Trophoblast cell (in vitro differentiated cells and primary cell): ENCODE results near the gene DNAH14.
A peak's percentile ranks its signal among the peaks of the same experiment; 100 is the strongest.
"Not testable (repeated sequence)": the region's sequence is repeated elsewhere in the genome, so short reads cannot be mapped to it uniquely, and the experiment has no call there.

ENCODE experiments used
- DNase-seq, 2 donors: peaks; one replicate each; pipeline ENCODE4 v3.0.0-alpha.2; 2016
- H2AFZ ChIP-seq: 2 replicates; pipeline ENCODE4 v1.6.1; 2013; ENCODE audit warnings: low read length, moderate library complexity, mild to moderate bottlenecking; ENCODE audit not compliant: insufficient read depth, poor library complexity
- H2AK5ac ChIP-seq: 2 replicates; pipeline ENCODE4 v1.6.1; 2013; ENCODE audit warnings: mild to moderate bottlenecking, low read length
- H2BK120ac ChIP-seq: 2 replicates; pipeline ENCODE4 v1.6.1; 2013; ENCODE audit warnings: low read length, mild to moderate bottlenecking, moderate library complexity; ENCODE audit not compliant: insufficient read depth, poor library complexity
- H2BK12ac ChIP-seq: 2 replicates; pipeline ENCODE4 v1.6.1; 2013; ENCODE audit warnings: mild to moderate bottlenecking, low read length, moderate library complexity
- H2BK5ac ChIP-seq: 2 replicates; pipeline ENCODE4 v1.6.1; 2013; ENCODE audit warnings: low read length, low read depth, moderate library complexity, mild to moderate bottlenecking; ENCODE audit not compliant: poor library complexity
- H3K14ac ChIP-seq: 2 replicates; pipeline ENCODE4 v1.6.1; 2013; ENCODE audit warnings: mild to moderate bottlenecking, low read length
- H3K18ac ChIP-seq: 2 replicates; pipeline ENCODE4 v1.6.1; 2013; ENCODE audit warnings: mild to moderate bottlenecking, low read length
- H3K23ac ChIP-seq: 2 replicates; pipeline ENCODE4 v1.6.1; 2013; ENCODE audit warnings: low read length
- H3K27ac ChIP-seq: 2 replicates; pipeline ENCODE4 v1.5.1; 2013; ENCODE audit warnings: low read depth, mild to moderate bottlenecking, inconsistent platforms, low read length, moderate library complexity
- H3K27me3 ChIP-seq: 2 replicates; pipeline ENCODE4 v1.6.1; 2013; ENCODE audit warnings: inconsistent platforms, mild to moderate bottlenecking, low read length, moderate library complexity; ENCODE audit not compliant: insufficient read depth
- H3K36me3 ChIP-seq, 2 experiments: 1 replicate in 1 of 2; 2 replicates in 1 of 2; pipeline ENCODE4 v1.6.1; 2013; ENCODE audit warnings: low read length in 2 of 2, mild to moderate bottlenecking in 2 of 2, moderate library complexity in 1 of 2; ENCODE audit not compliant: insufficient read depth in 2 of 2, control insufficient read depth in 1 of 2
- H3K4ac ChIP-seq: 2 replicates; pipeline ENCODE4 v1.6.1; 2013; ENCODE audit warnings: low read depth, mild to moderate bottlenecking, low read length, moderate library complexity
- H3K4me1 ChIP-seq, 2 experiments: 1 replicate in 1 of 2; 2 replicates in 1 of 2; pipeline ENCODE4 v1.6.1; 2013; ENCODE audit warnings: low read length in 2 of 2, mild to moderate bottlenecking in 2 of 2, moderate library complexity in 1 of 2; ENCODE audit not compliant: insufficient read depth in 2 of 2, control insufficient read depth in 1 of 2
- H3K4me2 ChIP-seq: 2 replicates; pipeline ENCODE4 v1.6.1; 2013; ENCODE audit warnings: inconsistent platforms, mild to moderate bottlenecking, low read length, moderate library complexity
- H3K4me3 ChIP-seq: 2 replicates; pipeline ENCODE4 v1.5.1; 2013; ENCODE audit warnings: mild to moderate bottlenecking, low read depth, low read length, inconsistent platforms
- H3K79me1 ChIP-seq: one replicate; pipeline ENCODE4 v1.6.1; 2013; ENCODE audit warnings: low read length
- H3K79me2 ChIP-seq: 2 replicates; pipeline ENCODE4 v1.6.1; 2013; ENCODE audit warnings: low read length, mild to moderate bottlenecking; ENCODE audit not compliant: control insufficient read depth, insufficient read depth, poor library complexity
- H3K9ac ChIP-seq: 2 replicates; pipeline ENCODE4 v1.6.1; 2013; ENCODE audit warnings: mild to moderate bottlenecking, low read length
- H3K9me3 ChIP-seq: 2 replicates; pipeline ENCODE4 v1.6.1; 2013; ENCODE audit warnings: low read depth, mild to moderate bottlenecking, control low read depth, inconsistent platforms, low read length; ENCODE audit not compliant: insufficient read depth
- H4K12ac ChIP-seq: 2 replicates; pipeline ENCODE4 v1.6.1; 2013; ENCODE audit warnings: low read depth, mild to moderate bottlenecking, low read length, moderate library complexity
- H4K8ac ChIP-seq: 2 replicates; pipeline ENCODE4 v1.6.1; 2013; ENCODE audit warnings: low read depth, mild to moderate bottlenecking, low read length, moderate library complexity
- H4K91ac ChIP-seq: one replicate; pipeline ENCODE4 v1.6.1; 2013; ENCODE audit warnings: low read depth, mild to moderate bottlenecking, low read length, moderate library complexity
- WGBS: extraction: QIAGEN DNeasy Blood & Tissue Kit; methylation state at CpG from one replicate; pipeline ENCODE4 v1.1.7; 2013; ENCODE audit warnings: missing lambda C conversion rate; ENCODE audit not compliant: insufficient read length, insufficient coverage; ENCODE audit errors: extremely low coverage; 5-methylcytosine and 5-hydroxymethylcytosine counted together

DNAH14 gene

GRCh38 chr1:224921354-224921753 is 8.1 kb upstream of the DNAH14 start:
- Histone ChIP-seq H3K27ac (no peak overlapping the region), H4K12ac (no peak overlapping the region), H4K8ac (no peak overlapping the region), H2BK12ac (no peak overlapping the region), H4K91ac (no peak overlapping the region), H3K4ac (no peak overlapping the region), H2AK5ac (no peak overlapping the region), H3K4me2 (no peak overlapping the region), H2BK5ac (no peak overlapping the region), H3K27me3 (no peaks in the 10 kb centered on the region), H3K36me3 (no peaks in the 10 kb centered on the region), H3K4me1 (peaks cover 0 to 5% of the 10 kb centered on the region in 2 experiments), H3K79me1 (peaks cover 3% of the 10 kb centered on the region), H3K14ac (no peak overlapping the region), H3K18ac (no peak overlapping the region), H3K9ac (no peak overlapping the region), H3K4me3 (no peak overlapping the region), H2AFZ (no peak overlapping the region), H3K23ac (no peak overlapping the region), H3K79me2 (no peaks in the 10 kb centered on the region), H2BK120ac (no peak overlapping the region), H3K9me3 (no peaks in the 10 kb centered on the region)
- DNase-seq: peak in 1 of 2 donors; percentile 53
- WGBS: no CpG with 5 or more reads among the region's 3 CpGs

- peak overlapping the region; percentile 1 for H2BK12ac ChIP-seq
- peak overlapping the region; percentile 6 for H4K12ac ChIP-seq
- no peak overlapping the region for H3K23ac ChIP-seq
- H3K18ac ChIP-seq: no peak overlapping the region
- no peaks in the 10 kb centered on the region for H3K36me3 ChIP-seq
- H3K9ac ChIP-seq: no peak overlapping the region
- no peak overlapping the region for H3K4ac ChIP-seq
- H3K4me3 ChIP-seq: no peak overlapping the region
- H2AK5ac ChIP-seq: no peak overlapping the region
- no CpG with 5 or more reads among the region's 5 CpGs for WGBS
- peak; percentile 7 to 73 for DNase-seq
- no peaks in the 10 kb centered on the region for H3K79me2 ChIP-seq
- no peak overlapping the region for H2AFZ ChIP-seq
- no peaks in the 10 kb centered on the region for H3K9me3 ChIP-seq
- H3K14ac ChIP-seq: peak overlapping the region; percentile 78
- no peak overlapping the region for H2BK5ac ChIP-seq
- peaks cover 3% of the 10 kb centered on the region for H3K79me1 ChIP-seq
- H2BK120ac ChIP-seq: peak overlapping the region; percentile 47
- no peak overlapping the region for H3K27ac ChIP-seq
- H3K27me3 ChIP-seq: no peaks in the 10 kb centered on the region
- H4K8ac ChIP-seq: peak overlapping the region; percentile 5
- no peak overlapping the region for H3K4me2 ChIP-seq
- H4K91ac ChIP-seq: peak overlapping the region; percentile 63
- peaks cover 0 to 5% of the 10 kb centered on the region in 2 experiments for H3K4me1 ChIP-seq
These were observed 6.9 kb upstream of the DNAH14 start for GRCh38 chr1:224922404-224923164.

GRCh38 chr1:224923726-224924125 is 5.7 kb upstream of the DNAH14 start:
- Histone ChIP-seq H3K4me1 (peaks cover 0 to 5% of the 10 kb centered on the region in 2 experiments), H4K91ac (no peak overlapping the region), H3K79me2 (no peaks in the 10 kb centered on the region), H3K23ac (no peak overlapping the region), H3K4me3 (no peak overlapping the region), H4K12ac (no peak overlapping the region), H3K9ac (no peak overlapping the region), H3K9me3 (no peaks in the 10 kb centered on the region), H3K79me1 (peaks cover 3% of the 10 kb centered on the region), H2BK12ac (no peak overlapping the region), H2AK5ac (no peak overlapping the region), H2BK120ac (no peak overlapping the region), H3K14ac (no peak overlapping the region), H3K4ac (no peak overlapping the region), H3K18ac (no peak overlapping the region), H3K27ac (no peak overlapping the region), H4K8ac (no peak overlapping the region), H2AFZ (no peak overlapping the region), H3K4me2 (no peak overlapping the region), H3K27me3 (no peaks in the 10 kb centered on the region), H2BK5ac (no peak overlapping the region), H3K36me3 (no peaks in the 10 kb centered on the region)
- DNase-seq: peak; percentile 85 to 89
- WGBS: no CpG with 5 or more reads among the region's 4 CpGs

GRCh38 chr1:224927631-224928030 is 1.8 kb upstream of the DNAH14 start:
- H3K27ac ChIP-seq, H2AK5ac ChIP-seq, H4K12ac ChIP-seq, DNase-seq, H3K9ac ChIP-seq, H2BK5ac ChIP-seq, H3K79me1 ChIP-seq, H3K9me3 ChIP-seq, H2BK120ac ChIP-seq, H3K23ac ChIP-seq, H3K14ac ChIP-seq, H3K4ac ChIP-seq, H3K27me3 ChIP-seq, H3K4me1 ChIP-seq, H4K91ac ChIP-seq, H2AFZ ChIP-seq, H3K4me2 ChIP-seq, H2BK12ac ChIP-seq, H3K4me3 ChIP-seq, H3K36me3 ChIP-seq, H4K8ac ChIP-seq, H3K79me2 ChIP-seq, H3K18ac ChIP-seq: not testable (repeated sequence)
- WGBS: no CpG with 5 or more reads among the region's 3 CpGs
